GM18505 (cell line): ENCODE measurements around the gene BMERB1.

Experiments
- ATAC-seq: cut with Tn5 transposase; IDR thresholded peaks from one replicate; pipeline ENCODE4 v1.9.1; 2021; ENCODE audit not compliant: unreplicated experiment
- POLR2A ChIP-seq: IDR thresholded peaks from 4 replicates; pipeline ENCODE4 v1.6.1; 2011; ENCODE audit warnings: borderline replicate concordance; ENCODE audit not compliant: insufficient read depth, insufficient read length; ENCODE audit errors: extremely low read depth

The BMERB1 gene

DNA sequence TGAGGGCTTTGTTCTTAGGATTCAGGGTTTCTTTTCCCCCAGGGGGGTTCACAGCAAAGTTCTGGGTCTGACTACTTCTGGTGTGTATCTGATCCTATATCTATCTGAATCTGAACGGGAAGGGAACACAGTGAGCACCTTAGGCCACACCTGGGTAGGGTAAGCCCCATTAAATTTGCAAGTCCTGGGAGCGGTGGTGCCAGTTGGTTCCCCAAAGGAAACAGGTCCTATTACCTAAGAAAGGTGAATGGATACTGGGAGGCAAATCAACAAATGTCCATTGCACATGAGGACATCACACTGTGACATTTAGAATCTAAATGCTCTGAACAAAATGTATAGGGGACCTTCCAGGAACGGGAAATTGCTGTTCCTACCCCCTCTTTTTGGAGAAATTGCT lies 54.6 kb downstream of the BMERB1 start:
- no peak for TF ChIP-seq POLR2A
- no peak for ATAC-seq

DNA sequence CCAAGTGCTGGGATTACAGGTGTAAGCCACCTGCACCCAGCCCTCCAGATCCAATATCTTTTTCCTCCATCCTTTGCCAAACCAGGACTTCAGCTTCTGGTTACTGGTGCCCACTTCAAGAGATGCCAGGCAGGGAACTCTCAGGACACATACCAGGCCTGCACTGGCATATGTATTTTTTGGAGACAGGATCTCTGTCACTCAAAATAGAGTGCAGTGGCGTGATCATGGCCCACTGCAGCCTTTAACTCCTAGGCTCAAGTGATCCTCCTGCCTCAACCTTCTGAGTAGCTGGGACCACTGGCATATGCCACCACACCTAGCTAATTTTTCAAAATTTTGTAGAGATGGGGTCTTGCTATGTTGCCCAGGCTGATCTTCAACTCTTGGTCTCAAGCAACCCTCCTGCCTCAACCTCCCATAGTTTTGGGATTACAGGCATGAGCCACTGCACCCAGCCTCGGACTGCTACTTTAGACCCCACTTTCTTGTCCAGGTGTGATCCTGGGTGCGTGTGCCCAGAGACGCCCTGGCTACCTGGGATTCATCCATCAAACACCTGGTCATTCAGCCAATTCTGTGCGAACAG lies 55.8 kb downstream of the BMERB1 start:
- ATAC-seq, result no peak
- TF ChIP-seq POLR2A, result no peak

DNA sequence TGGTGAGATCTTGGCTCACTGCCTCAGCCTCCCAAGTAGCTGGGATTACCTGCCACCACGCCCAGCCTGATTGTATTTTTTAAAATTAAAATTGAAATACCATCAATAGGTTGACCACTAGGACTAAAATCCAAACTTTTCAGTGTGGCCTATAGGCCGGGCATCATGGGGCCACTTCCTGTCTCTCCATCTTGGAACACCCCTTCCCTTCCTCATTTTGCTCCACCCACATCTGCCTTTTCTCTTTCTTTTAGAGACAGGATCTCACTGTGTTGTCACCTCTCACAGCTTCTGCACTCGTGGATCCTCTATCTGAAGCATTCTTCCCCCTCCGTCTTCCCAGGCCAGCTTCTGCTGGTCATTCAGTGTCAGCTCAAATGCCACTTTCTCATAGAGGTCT lies 57.0 kb downstream of the BMERB1 start:
- no peak for TF ChIP-seq POLR2A

DNA sequence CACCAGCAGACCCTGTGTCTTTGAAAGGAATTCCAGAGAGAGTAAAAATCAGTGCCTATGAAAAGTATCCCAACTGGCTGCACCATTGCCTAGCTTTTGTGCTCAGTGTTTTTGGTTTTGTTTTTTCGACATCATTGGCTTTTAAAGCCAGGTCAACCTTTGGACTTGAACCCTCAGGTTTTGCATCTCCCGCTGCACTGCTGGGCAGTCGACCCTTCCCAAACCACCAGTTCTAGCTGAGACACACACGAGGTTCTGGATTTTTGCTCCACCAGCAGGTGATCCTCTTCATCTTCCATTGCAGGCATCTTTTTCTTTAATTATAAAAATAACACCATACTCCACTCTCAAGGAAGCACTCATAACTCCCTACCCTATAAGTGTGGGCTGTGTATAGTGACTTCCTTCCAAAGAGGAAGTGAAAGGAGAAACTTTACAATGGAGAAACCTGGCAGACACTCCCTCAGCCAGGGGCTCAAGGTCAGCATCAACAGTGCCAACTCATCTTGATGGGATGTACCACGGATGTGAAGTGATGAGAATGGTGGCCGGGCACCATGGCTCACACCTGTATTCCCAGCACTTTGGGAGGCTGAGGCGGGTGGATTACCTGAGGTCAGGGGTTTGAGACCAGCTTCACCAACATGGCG lies 57.8 kb downstream of the BMERB1 start:
- no peak for ATAC-seq
- no peak for TF ChIP-seq POLR2A

More for the DNA sequence above, 57.0 kb downstream of the BMERB1 start:
- no peak for ATAC-seq

DNA sequence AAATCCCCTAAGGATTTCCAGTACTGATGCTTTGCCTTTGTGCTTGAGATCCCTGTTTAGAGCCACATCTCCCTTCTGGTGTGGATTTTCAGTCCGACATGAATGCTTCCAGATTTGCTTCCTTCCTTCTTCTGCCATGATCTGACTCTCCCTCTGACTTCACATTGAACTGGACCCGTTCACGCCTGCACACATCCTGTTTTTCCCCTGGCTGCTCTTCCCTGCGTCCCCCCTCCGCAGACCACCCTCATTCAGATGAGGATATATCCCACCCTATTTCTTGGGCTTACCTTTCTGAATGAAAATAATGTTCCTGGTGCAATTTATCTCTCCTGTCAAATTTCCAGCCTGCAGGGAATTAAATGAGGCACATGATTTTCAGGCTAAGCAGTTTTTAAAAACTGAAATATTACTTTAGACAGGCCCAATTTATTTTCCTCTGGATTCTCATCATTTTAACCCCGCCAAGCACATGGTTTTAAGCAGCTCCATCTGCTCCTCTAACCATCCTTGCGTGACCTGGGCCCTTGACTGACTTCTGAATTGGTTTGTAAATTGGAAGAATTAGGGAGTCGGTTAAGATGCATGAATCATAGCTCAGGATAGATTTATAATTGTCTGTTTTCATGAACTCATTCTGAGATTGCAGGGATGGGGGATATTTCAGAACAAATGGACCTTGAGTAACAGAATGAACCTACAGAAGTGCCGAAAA lies 59.2 kb downstream of the BMERB1 start:
- TF ChIP-seq POLR2A, result no peak
- ATAC-seq, result no peak

DNA sequence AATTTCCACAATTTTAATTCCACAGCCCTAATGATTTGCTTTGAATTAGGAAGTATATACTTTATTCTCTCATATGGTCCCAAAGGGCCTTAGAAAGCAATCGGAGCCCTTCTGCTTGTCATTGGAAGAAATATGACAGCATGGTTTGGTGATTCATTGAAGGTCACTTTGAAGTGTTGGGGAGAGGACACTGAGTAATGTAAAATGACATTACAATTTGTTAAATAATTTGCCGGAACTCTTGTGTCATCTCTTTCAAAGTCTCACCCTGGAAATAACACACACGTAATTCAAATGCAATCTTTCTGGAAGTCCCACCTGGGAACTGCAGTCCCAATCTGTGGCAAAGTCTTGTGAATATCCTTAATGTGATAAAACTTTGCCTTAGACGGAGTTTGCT lies 59.8 kb downstream of the BMERB1 start:
- TF ChIP-seq POLR2A, result no peak
- ATAC-seq, result no peak

DNA sequence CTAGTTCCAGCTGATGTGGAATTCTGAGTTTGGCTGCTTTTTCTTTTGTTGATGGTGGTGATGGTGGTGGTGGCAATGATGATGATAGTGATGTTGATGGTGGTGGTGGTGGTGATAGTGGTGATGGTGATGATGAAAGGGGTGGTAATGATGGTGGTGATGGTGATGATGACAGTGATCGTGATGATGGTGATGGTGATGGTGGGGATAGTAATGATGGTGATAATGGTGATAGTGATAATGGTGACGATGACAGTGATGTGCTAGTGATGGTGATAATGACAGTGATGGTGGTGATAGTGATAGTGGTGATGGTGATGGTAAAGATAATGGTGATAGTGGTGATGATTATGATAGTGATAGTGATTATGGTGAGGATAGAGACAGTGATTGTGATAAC lies 61.5 kb downstream of the BMERB1 start:
- no peak for ATAC-seq
- no peak for TF ChIP-seq POLR2A

DNA sequence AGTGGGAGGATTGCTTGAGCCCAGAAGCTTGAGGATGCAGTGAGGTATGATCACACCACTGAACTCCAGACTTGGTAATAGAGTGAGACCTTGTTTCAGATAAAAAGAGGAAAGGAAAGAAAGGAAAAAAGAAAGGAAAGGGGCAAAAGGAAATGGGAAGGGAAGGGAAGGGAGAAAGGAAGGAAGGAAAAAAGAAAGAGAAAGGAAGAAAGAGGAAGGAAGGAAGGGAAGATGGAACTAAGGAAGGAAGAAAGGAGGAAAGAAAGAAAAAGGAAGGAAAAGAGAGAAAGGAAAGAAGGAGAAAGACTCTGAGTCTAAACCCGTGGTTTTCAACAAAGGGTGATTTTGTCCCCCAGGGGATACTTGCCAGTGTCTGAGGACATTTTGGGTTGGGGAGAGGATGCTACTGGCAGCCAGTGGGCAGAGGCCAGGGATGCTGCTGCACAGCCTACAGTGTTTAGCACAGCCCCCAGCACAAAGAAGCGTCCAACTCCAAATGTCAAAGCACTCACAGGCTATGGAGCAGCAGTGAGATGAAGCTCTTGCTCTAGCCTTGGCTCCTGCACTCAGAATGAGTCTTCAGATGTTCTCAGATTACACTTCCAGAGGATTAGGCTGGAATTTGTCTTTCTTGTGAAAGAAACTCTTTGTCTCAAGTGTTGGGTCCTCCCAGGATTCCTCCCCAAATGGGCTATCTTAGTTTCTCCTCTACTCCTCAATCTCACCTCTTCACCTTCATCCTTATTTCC lies 64.2 kb downstream of the BMERB1 start:
- TF ChIP-seq POLR2A, result no peak
- no peak for ATAC-seq

DNA sequence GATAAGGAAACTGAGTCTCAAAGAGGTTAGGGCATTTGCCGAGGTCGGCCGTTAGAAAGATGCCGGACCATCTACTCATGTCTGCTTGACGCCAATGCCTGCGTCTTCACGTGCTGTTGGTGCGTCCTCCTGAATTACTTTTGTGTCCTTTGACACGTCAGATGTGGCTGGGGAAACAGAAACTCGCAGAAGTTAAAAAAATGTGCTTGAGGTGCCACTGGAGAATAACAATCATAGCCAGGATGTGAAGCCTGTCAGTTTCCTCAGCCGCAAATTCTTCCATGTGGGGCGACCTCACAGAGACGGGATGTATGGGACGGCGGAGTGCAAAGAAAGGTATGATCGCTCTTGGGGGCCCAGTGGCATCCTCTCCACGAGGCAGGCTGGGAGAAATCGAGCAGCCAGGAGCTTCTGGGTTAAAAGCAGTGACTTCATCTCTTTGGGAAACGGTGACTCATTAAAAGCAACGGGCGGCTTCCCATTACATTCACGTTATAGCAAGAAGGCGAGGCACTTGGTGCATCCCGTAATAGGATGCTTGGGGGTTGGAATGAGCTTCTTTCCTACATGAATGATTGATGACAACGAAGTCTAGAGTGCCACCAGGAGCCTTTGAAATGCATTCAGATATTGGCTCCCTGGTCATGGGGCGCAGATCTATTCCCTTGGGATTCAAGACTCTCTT lies 67.8 kb downstream of the BMERB1 start:
- no peak for TF ChIP-seq POLR2A

DNA sequence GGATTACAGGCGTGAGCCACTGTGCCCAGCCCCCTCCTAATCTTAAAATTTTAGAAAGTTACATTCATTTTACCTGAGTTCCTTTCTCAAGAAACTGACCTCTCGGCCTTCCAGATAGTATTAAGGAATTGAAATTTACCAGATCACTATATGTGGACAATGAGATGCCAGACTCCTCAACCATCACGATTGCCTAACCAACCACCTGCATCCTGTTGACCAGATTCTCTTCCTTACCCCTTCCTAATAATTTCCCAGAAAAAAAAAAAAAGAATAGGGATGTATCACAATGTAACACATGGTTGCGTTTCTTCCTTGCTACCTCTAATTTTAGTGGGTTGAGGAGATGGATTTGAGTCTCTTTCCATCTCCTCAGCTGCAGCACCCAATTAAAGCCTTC lies 72.1 kb downstream of the BMERB1 start:
- TF ChIP-seq POLR2A, result no peak

More for the DNA sequence above, 67.8 kb downstream of the BMERB1 start:
- no peak for ATAC-seq

DNA sequence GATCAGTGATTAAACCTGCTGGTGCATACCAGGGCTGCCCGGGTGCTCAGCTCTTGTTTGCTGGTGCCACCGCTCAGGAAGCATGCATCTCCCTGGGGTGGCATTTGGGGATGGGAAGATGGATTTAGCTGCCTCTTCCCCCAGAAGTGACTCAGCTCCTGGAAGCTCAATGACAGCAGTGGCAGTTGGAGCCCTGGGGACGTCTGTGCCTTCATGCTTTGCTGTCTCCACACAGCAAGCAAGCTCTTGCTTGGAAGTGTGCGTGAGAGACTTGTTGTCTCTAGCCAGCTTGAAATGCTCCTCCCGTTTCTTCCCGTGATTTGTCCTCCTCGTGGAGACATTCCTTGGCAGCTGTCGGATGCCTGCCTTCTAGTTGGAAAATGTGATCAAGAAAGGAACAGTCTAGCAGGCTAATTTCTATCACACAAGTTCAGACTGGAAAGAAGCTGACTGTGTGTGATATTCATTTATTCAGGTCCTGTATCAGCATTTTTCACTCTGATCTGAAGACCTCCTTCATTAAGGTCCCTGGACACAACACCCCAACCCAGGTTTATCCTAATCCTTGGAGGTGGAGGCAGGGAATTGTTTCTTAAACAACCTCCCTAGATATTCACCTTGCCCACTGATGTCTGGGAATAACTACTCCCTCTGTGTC lies 73.0 kb downstream of the BMERB1 start:
- ATAC-seq, result no peak
- no peak for TF ChIP-seq POLR2A

More for the DNA sequence above, 72.1 kb downstream of the BMERB1 start:
- no peak for ATAC-seq

DNA sequence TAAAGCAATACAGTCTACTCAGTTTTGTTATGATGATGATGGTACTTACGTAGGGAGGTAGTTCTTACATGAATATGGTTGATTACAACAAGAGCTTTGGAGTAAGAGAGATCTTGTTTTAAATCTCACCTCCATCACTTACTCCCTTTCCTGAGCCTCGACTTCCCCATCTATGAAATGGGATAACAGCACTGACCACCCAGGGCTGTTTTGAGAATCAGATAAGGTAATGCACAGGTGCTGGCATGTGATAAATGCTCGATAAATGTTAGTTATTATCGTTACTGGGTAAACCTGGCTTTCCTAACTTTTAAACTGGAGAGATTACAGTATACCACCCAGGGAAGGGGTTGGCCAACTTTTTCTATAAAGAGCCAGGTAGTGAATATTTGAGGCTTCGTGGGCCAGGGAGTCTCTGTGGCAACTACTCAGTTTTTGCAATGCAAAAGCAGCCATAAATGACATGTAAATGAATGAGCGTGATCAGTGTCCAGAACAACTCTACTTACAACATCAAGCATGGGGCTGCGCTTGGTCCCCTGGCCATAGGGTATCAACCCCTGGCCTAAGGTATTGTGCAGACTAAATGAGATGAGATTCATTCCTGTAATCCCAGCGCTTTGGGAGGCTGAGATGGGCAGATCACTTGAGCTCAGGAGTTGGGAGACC lies 73.7 kb downstream of the BMERB1 start:
- TF ChIP-seq POLR2A, result no peak
- no peak for ATAC-seq
